Neural progenitor cell (in vitro differentiated cells): ENCODE data around the gene KRT80. TPM values are rescaled to one million over a fixed set of nuclear protein-coding genes. Genes with fewer than 3 reads are reported as not detected.

ENCODE experiments used
- DNase-seq: peaks from one replicate; pipeline ENCODE4 v3.0.0-alpha.2; 2016; ENCODE audit warnings: low spot score
- H2AFZ ChIP-seq: fragments of 200-600 bp; sonication (generic); replicated peaks from 2 replicates; pipeline ENCODE4 v1.6.1; 2016; ENCODE audit warnings: antibody characterized with exemption
- H3F3A ChIP-seq: fragments of 200-600 bp; sonication (generic); 2 replicates; pipeline ENCODE4 v1.6.1; 2016; ENCODE audit warnings: antibody characterized with exemption, low read depth
- H3K27ac ChIP-seq: fragments of 200-600 bp; sonication (generic); 2 replicates; pipeline ENCODE4 v1.5.1; 2016; ENCODE audit warnings: mild to moderate bottlenecking
- H3K27me3 ChIP-seq: fragments of 200-600 bp; sonication (generic); 2 replicates; pipeline ENCODE4 v1.6.1; 2016; ENCODE audit warnings: mild to moderate bottlenecking, moderate library complexity
- H3K36me3 ChIP-seq: fragments of 200-600 bp; sonication (generic); 2 replicates; pipeline ENCODE4 v1.5.1; 2016
- H3K4me1 ChIP-seq: fragments of 200-600 bp; sonication (generic); 2 replicates; pipeline ENCODE4 v1.6.1; 2016; ENCODE audit warnings: mixed run types
- H3K4me2 ChIP-seq: fragments of 200-600 bp; sonication (generic); 2 replicates; pipeline ENCODE4 v1.6.1; 2016
- H3K4me3 ChIP-seq: fragments of 200-600 bp; sonication (generic); 2 replicates; pipeline ENCODE4 v1.5.1; 2016
- H3K79me2 ChIP-seq: fragments of 200-600 bp; sonication (generic); 2 replicates; pipeline ENCODE4 v1.6.1; 2016; ENCODE audit warnings: low read depth
- H3K9ac ChIP-seq: fragments of 200-600 bp; sonication (generic); 2 replicates; pipeline ENCODE4 v1.6.1; 2016
- H3K9me3 ChIP-seq: fragments of 200-600 bp; sonication (generic); 2 replicates; pipeline ENCODE4 v1.5.1; 2016; ENCODE audit warnings: low read depth
- H4K20me1 ChIP-seq: fragments of 200-600 bp; sonication (generic); 2 replicates; pipeline ENCODE4 v1.6.1; 2016; ENCODE audit warnings: low read depth
- H3K27ac Mint-ChIP-seq: 3 replicates; pipeline ENCODE4 v1.8.0; 2021; ENCODE audit warnings: mixed read lengths
- H3K27me3 Mint-ChIP-seq: 2 replicates; pipeline ENCODE4 v1.8.0; 2022; ENCODE audit warnings: low read depth, mild to moderate bottlenecking, inconsistent platforms, moderate library complexity, mixed read lengths; ENCODE audit not compliant: insufficient read depth
- H3K36me3 Mint-ChIP-seq: 3 replicates; pipeline ENCODE4 v1.8.0; 2021; ENCODE audit warnings: mixed read lengths
- H3K4me1 Mint-ChIP-seq: 3 replicates; pipeline ENCODE4 v1.8.0; 2021; ENCODE audit warnings: mixed read lengths
- H3K4me3 Mint-ChIP-seq: 3 replicates; pipeline ENCODE4 v1.8.0; 2021; ENCODE audit warnings: mild to moderate bottlenecking, moderate library complexity, mixed read lengths
- H3K9me3 Mint-ChIP-seq: 3 replicates; pipeline ENCODE4 v1.8.0; 2020; ENCODE audit warnings: mixed read lengths
- EZH2 ChIP-seq: fragments of 200-600 bp; sonication (generic); IDR thresholded peaks from 2 replicates; pipeline ENCODE4 v1.6.1; 2017; ENCODE audit warnings: antibody characterized with exemption, mild to moderate bottlenecking, moderate library complexity
- EZH2phosphoT487 ChIP-seq: fragments of 200-600 bp; sonication (generic); IDR thresholded peaks from 2 replicates; pipeline ENCODE4 v1.6.1; 2017; ENCODE audit warnings: antibody characterized with exemption
- total RNA-seq: library from RNA; depleted of rRNA; stranded (reverse); fragments of >200 nt; gene quantifications from 2 replicates; pipeline ENCODE4 v1.2.3, GENCODE V29; 2015; ENCODE audit warnings: low replicate concordance
- TF ChIP-seq, protein P1 (sequence below): fragments of 200-600 bp; sonication (generic); IDR thresholded peaks from 2 replicates; pipeline ENCODE4 v1.5.1; 2017; ENCODE audit warnings: antibody characterized with exemption, mild to moderate bottlenecking

KRT80 gene
- total RNA-seq, 1 donor from 2014 or later = not detected

DNA sequence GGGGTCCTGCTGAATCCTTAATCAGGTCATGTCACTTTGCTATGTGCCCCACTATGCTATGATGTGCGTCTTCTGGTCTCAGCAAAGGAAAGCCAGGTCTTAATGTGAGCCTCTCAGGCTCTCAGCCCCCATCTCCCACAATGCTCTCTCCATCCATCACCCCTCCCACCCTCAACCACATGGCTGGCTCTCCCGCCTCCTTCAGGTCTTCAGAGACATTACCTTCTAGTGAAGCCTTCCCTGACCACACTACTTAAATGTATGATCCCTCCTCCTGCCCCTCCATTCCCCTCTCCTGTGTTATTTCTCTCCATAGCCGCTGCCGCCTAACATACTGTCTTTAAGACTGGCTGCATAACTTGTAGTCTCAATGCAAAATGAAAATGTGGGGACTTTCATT is 50.5 kb downstream of the KRT80 start:
- Histone ChIP-seq H3K79me2 (no peaks in the 10 kb centered on the region), H2AFZ (no peak overlapping the region), H3K27me3 (no peaks in the 10 kb centered on the region), H3K36me3 (no peaks in the 10 kb centered on the region), H3K4me1 (peaks cover 16% of the 10 kb centered on the region), H3K9ac (no peak overlapping the region), H4K20me1 (no peaks in the 10 kb centered on the region), H3F3A (no peaks in the 10 kb centered on the region), H3K4me3 (no peak overlapping the region), H3K9me3 (no peaks in the 10 kb centered on the region), H3K4me2 (no peak overlapping the region), H3K27ac (no peak overlapping the region)
- TF ChIP-seq EZH2 = no peak
- TF ChIP-seq, protein P1, sequence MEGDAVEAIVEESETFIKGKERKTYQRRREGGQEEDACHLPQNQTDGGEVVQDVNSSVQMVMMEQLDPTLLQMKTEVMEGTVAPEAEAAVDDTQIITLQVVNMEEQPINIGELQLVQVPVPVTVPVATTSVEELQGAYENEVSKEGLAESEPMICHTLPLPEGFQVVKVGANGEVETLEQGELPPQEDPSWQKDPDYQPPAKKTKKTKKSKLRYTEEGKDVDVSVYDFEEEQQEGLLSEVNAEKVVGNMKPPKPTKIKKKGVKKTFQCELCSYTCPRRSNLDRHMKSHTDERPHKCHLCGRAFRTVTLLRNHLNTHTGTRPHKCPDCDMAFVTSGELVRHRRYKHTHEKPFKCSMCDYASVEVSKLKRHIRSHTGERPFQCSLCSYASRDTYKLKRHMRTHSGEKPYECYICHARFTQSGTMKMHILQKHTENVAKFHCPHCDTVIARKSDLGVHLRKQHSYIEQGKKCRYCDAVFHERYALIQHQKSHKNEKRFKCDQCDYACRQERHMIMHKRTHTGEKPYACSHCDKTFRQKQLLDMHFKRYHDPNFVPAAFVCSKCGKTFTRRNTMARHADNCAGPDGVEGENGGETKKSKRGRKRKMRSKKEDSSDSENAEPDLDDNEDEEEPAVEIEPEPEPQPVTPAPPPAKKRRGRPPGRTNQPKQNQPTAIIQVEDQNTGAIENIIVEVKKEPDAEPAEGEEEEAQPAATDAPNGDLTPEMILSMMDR = peak; percentile 24
- no peak for TF ChIP-seq EZH2phosphoT487
- peaks cover 52% of the 10 kb centered on the region for H3K4me1 Mint-ChIP-seq
- H3K9me3 Mint-ChIP-seq = no peaks in the 10 kb centered on the region
- H3K4me3 Mint-ChIP-seq = no peak overlapping the region
- peaks cover 2% of the 10 kb centered on the region for H3K27me3 Mint-ChIP-seq
- peak overlapping the region; percentile 34 for H3K27ac Mint-ChIP-seq
- DNase-seq = peak; percentile 36
- H3K36me3 Mint-ChIP-seq = no peaks in the 10 kb centered on the region

DNA sequence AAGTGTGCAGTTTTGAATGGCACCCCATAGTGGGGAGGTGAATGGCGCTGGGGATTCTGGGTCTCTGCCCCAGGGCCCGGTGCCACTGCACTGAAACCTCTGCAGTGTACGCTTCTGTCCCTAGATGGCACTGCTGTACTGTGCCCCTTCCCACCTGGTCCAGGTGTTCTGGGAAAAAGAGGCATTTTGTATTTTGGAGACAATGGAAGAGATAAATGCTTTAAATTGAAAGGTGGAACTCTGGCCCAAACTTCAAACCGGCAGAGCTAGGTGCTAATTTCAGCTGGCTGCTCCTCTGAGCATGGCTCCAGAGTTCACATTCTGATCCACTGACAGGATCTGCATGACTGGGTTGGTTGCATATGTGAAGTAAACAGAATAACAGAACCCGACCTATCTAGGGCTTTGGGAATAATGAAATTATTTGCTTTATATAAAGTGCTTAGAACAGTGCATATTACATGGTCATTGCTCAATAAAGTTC is 52.2 kb downstream of the KRT80 start:
- Histone ChIP-seq H3K27ac (no peak overlapping the region), H3K79me2 (no peaks in the 10 kb centered on the region), H3F3A (no peaks in the 10 kb centered on the region), H4K20me1 (no peaks in the 10 kb centered on the region), H3K36me3 (no peaks in the 10 kb centered on the region), H3K4me1 (no peaks in the 10 kb centered on the region), H3K4me2 (no peak overlapping the region), H3K9me3 (no peaks in the 10 kb centered on the region), H3K27me3 (no peaks in the 10 kb centered on the region), H3K9ac (no peak overlapping the region), H3K4me3 (no peak overlapping the region), H2AFZ (peak overlapping the region; percentile 76)
- Mint-ChIP-seq H3K4me3 (peak overlapping the region; percentile 7), H3K4me1 (peaks cover 40% of the 10 kb centered on the region), H3K27me3 (peaks cover 6% of the 10 kb centered on the region), H3K27ac (peak overlapping the region; percentile 5), H3K36me3 (no peaks in the 10 kb centered on the region), H3K9me3 (no peaks in the 10 kb centered on the region)
- peak; percentile 68 for DNase-seq
- no peak for TF ChIP-seq EZH2
- TF ChIP-seq, protein P1 = peak; percentile 81
- no peak for TF ChIP-seq EZH2phosphoT487

DNA sequence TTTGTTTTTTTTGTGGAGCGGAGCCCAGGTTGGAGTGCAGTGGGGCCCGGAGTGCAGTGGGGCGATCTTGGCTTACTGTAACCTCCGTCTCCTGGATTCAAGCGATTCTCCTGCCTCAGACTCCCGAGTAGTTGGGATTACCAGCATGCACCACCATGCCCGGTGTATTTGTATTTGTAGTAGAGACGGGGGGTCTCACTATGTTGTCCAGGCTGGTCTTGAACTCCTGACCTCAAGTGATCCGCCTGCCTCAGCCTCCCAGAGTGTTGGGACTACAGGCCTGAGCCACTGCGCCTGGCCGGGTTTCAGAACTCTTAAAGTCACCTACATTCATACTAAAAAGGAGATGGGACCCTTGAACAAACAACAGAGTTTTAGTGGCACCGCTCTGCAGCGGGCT is 52.7 kb downstream of the KRT80 start:
- DNase-seq = no peak
- H3K4me1 Mint-ChIP-seq = peaks cover 40% of the 10 kb centered on the region
- H3K36me3 ChIP-seq = no peaks in the 10 kb centered on the region
- no peak overlapping the region for H3K4me2 ChIP-seq
- H3K9me3 ChIP-seq = no peaks in the 10 kb centered on the region
- no peaks in the 10 kb centered on the region for H3F3A ChIP-seq
- no peak overlapping the region for H3K9ac ChIP-seq
- no peak overlapping the region for H3K4me3 ChIP-seq
- TF ChIP-seq, protein P1 = no peak
- TF ChIP-seq EZH2phosphoT487 (no peak), EZH2 (no peak)
- H3K36me3 Mint-ChIP-seq = no peaks in the 10 kb centered on the region
- no peaks in the 10 kb centered on the region for H3K79me2 ChIP-seq
- peak overlapping the region; percentile 5 for H3K27ac Mint-ChIP-seq
- H3K4me3 Mint-ChIP-seq = no peak overlapping the region
- peak overlapping the region; percentile 76 for H2AFZ ChIP-seq
- H3K27me3 ChIP-seq = no peaks in the 10 kb centered on the region
- H3K9me3 Mint-ChIP-seq = no peaks in the 10 kb centered on the region
- no peaks in the 10 kb centered on the region for H4K20me1 ChIP-seq
- no peaks in the 10 kb centered on the region for H3K4me1 ChIP-seq
- peaks cover 6% of the 10 kb centered on the region for H3K27me3 Mint-ChIP-seq
- H3K27ac ChIP-seq = no peak overlapping the region
